ENCODE measurements around the gene TRIM47.

GRCh38 chr17:75838410-75838809 is 40.0 kb downstream of the TRIM47 start:
- no peak for TF ChIP-seq ERF (CRISPR knock-in tag; IDR thresholded peaks at IDR 0.05)
- no peak for TF ChIP-seq THAP11 (CRISPR knock-in tag; IDR thresholded peaks at IDR 0.05)
- TF ChIP-seq CTCF (CRISPR knock-in tag; IDR thresholded peaks at IDR 0.05): no peak
- no peak for TF ChIP-seq ZNF138 (CRISPR knock-in tag; IDR thresholded peaks at IDR 0.05; ENCODE audit: low read depth)
- no peak for TF ChIP-seq XRCC5 (optimal IDR thresholded peaks at IDR 0.05; ENCODE audit: low read length)
- TF ChIP-seq POLR2AphosphoS5 (IDR thresholded peaks at IDR 0.05; ENCODE audit: low read depth, low read length): no peak
- no peak for TF ChIP-seq YY1 (IDR thresholded peaks at IDR 0.05; ENCODE audit: insufficient read depth, insufficient replicate concordance, low read depth, low read length)
- no peak for TF ChIP-seq KLF16 (CRISPR knock-in tag; IDR thresholded peaks at IDR 0.05)
- TF ChIP-seq EZH2 (conservative IDR thresholded peaks at IDR 0.05; ENCODE audit: low read depth, low read length): no peak
- TF ChIP-seq MYNN (CRISPR knock-in tag; IDR thresholded peaks at IDR 0.05; ENCODE audit: low read depth): no peak
- no peak for TF ChIP-seq ZBTB49 (CRISPR knock-in tag; IDR thresholded peaks at IDR 0.05; ENCODE audit: borderline replicate concordance)

All from HepG2 (cell line).